Activated T-helper 2 cell treated with anti-CD3 and anti-CD28 coated beads, Interferon-gamma antibody, Interleukin-2, Interleukin-4, amounts not matched to agents 10 μg/mL and 5 μg/mL and 100 μg/mL, durations not matched to agents 14 hours and 24 hours and 36 hours (primary cell): ENCODE data around the gene ITPR2. TPM values are rescaled to one million over a fixed set of nuclear protein-coding genes. Genes with fewer than 3 reads are reported as not detected.
"Not testable (repeated sequence)": the region's sequence is repeated elsewhere in the genome, so short reads cannot be mapped to it uniquely, and the experiment has no call there.

Experiments used
- DNase-seq: peaks from one replicate; pipeline ENCODE4 v3.0.0; 2021; ENCODE audit warnings: low spot score
- H3K27ac Mint-ChIP-seq: one replicate; pipeline ENCODE4 v1.8.0; 2021; ENCODE audit warnings: mixed read lengths
- H3K27me3 Mint-ChIP-seq: one replicate; pipeline ENCODE4 v1.8.0; 2021; ENCODE audit warnings: low read depth, mixed read lengths
- H3K36me3 Mint-ChIP-seq: one replicate; pipeline ENCODE4 v1.8.0; 2021; ENCODE audit warnings: low read depth, mixed read lengths
- H3K4me1 Mint-ChIP-seq: one replicate; pipeline ENCODE4 v1.8.0; 2021; ENCODE audit warnings: low read depth, mixed read lengths
- H3K4me3 Mint-ChIP-seq: one replicate; pipeline ENCODE4 v1.8.0; 2021; ENCODE audit warnings: low read depth, mild to moderate bottlenecking, moderate library complexity, mixed read lengths
- H3K9me3 Mint-ChIP-seq: one replicate; pipeline ENCODE4 v1.8.0; 2021; ENCODE audit warnings: mixed read lengths
- intact Hi-C: fragments of 100-400 bp; cut with micrococcal nuclease; formaldehyde crosslinking; loops from one replicate; pipeline ENCODE4 v1.15.1; 2023
- total RNA-seq: library from RNA; stranded (reverse); gene quantifications from 2 replicates; pipeline ENCODE4 v1.2.3, GENCODE V29; 2022

The ITPR2 gene
- total RNA-seq, 1 donor from 2014 or later, result 49.3 TPM

DNA sequence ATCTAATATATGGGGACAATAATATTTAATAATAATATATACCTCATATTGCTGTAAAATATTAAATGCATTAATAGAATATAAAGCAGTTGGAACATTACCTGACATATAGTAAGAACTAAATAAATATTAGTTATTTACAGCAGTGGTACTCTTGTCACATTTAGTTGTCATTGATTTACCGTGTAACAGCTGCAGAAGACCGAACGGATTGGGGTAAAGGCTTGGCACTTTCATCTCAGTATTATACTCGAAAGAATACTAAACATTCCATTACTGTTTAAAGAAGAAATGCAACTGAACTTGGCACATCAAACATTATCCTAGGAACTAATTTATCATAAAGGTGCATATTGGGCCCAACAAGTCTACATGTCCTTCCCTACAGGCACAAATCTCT, 61.1 kb downstream of the ITPR2 start:
- Mint-ChIP-seq H3K27me3 (no peaks in the 10 kb centered on the region), H3K27ac (no peak overlapping the region), H3K36me3 (peaks cover 48% of the 10 kb centered on the region), H3K4me3 (no peak overlapping the region), H3K9me3 (peaks cover 9% of the 10 kb centered on the region), H3K4me1 (peaks cover 22% of the 10 kb centered on the region)
- intact Hi-C loops, result no loop called here
- no peak for DNase-seq

- H3K27ac Mint-ChIP-seq, result no peak overlapping the region
- intact Hi-C loops, result no loop called here
- H3K4me3 Mint-ChIP-seq, result no peak overlapping the region
- DNase-seq, result no peak
- H3K36me3 Mint-ChIP-seq, result peaks cover 44% of the 10 kb centered on the region
- H3K9me3 Mint-ChIP-seq, result no peaks in the 10 kb centered on the region
- no peaks in the 10 kb centered on the region for H3K27me3 Mint-ChIP-seq
- peaks cover 22% of the 10 kb centered on the region for H3K4me1 Mint-ChIP-seq
Observed at GRCh38 chr12:26770239-26771070, 62.5 kb downstream of the ITPR2 start.

DNA sequence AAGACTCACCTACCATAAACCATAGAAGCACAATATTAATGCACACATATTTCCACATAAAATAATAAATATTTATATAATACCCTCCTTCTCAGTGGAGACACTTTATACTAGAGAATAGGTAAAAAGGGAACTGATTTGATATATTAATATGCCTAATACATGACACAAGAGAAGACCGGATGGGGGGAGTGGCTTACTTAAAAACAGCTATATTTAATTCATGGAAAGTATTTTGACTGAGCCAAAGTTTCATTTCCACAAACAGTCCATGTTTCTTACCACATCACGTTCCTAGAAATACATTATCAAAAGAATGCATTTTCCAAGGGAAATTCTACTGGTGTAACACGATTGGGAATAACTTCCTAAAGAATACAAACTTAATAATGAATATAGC, 63.4 kb downstream of the ITPR2 start:
- intact Hi-C loops, result no loop called here
- no peak overlapping the region for H3K4me3 Mint-ChIP-seq
- H3K9me3 Mint-ChIP-seq, result peaks cover under 1% of the 10 kb centered on the region
- no peak overlapping the region for H3K27ac Mint-ChIP-seq
- H3K36me3 Mint-ChIP-seq, result peaks cover 36% of the 10 kb centered on the region
- DNase-seq, result no peak
- H3K27me3 Mint-ChIP-seq, result no peaks in the 10 kb centered on the region
- H3K4me1 Mint-ChIP-seq, result peaks cover 20% of the 10 kb centered on the region

- H3K4me3 Mint-ChIP-seq, result no peak overlapping the region
- H3K27me3 Mint-ChIP-seq, result no peaks in the 10 kb centered on the region
- H3K9me3 Mint-ChIP-seq, result peaks cover 7% of the 10 kb centered on the region
- H3K27ac Mint-ChIP-seq, result no peak overlapping the region
- intact Hi-C loops, result no loop called here
- DNase-seq, result no peak
- peaks cover 37% of the 10 kb centered on the region for H3K36me3 Mint-ChIP-seq
- peaks cover 20% of the 10 kb centered on the region for H3K4me1 Mint-ChIP-seq
Observed at GRCh38 chr12:26768611-26769603, 64.1 kb downstream of the ITPR2 start.

GRCh38 chr12:26767865-26768264, 65.1 kb downstream of the ITPR2 start:
- peaks cover 16% of the 10 kb centered on the region for H3K4me1 Mint-ChIP-seq
- H3K4me3 Mint-ChIP-seq, result no peak overlapping the region
- H3K9me3 Mint-ChIP-seq, result peaks cover 11% of the 10 kb centered on the region
- no peak for DNase-seq
- H3K27me3 Mint-ChIP-seq, result no peaks in the 10 kb centered on the region
- peaks cover 38% of the 10 kb centered on the region for H3K36me3 Mint-ChIP-seq
- no peak overlapping the region for H3K27ac Mint-ChIP-seq
- intact Hi-C loops, result no loop called here

GRCh38 chr12:26767116-26767515, 65.9 kb downstream of the ITPR2 start:
- Mint-ChIP-seq H3K36me3 (peaks cover 38% of the 10 kb centered on the region), H3K27ac (no peak overlapping the region), H3K4me3 (no peak overlapping the region), H3K4me1 (peaks cover 16% of the 10 kb centered on the region), H3K27me3 (no peaks in the 10 kb centered on the region), H3K9me3 (peaks cover 14% of the 10 kb centered on the region)
- intact Hi-C loops, result no loop called here
- no peak for DNase-seq

GRCh38 chr12:26762186-26762585, 70.8 kb downstream of the ITPR2 start:
- Mint-ChIP-seq H3K4me3 (no peak overlapping the region), H3K4me1 (peaks cover 3% of the 10 kb centered on the region), H3K36me3 (peaks cover 56% of the 10 kb centered on the region), H3K27me3 (no peaks in the 10 kb centered on the region), H3K27ac (no peak overlapping the region), H3K9me3 (peaks cover 59% of the 10 kb centered on the region)
- intact Hi-C loops, result no loop called here
- no peak for DNase-seq

DNA sequence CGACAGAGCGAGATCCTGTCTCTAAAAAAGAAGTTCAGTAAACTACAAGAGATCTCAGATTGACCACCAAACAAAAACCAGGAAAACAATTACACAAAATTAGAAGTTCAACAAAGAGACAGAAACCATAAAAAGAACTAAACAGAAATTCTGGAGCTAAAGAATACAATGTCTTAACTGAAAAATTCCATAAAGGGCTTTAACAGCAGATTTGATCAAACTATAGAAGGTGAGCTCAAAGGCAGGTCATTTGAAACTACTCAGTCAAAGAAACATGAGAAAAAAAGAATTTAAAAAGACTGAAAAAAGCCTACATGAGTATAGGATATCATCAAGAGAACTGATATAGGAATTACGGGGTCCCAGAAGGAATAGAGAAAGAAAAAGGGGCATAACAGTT, 71.2 kb downstream of the ITPR2 start:
- Mint-ChIP-seq H3K27ac (no peak overlapping the region), H3K4me3 (no peak overlapping the region), H3K27me3 (no peaks in the 10 kb centered on the region), H3K36me3 (peaks cover 52% of the 10 kb centered on the region), H3K9me3 (peaks cover 60% of the 10 kb centered on the region), H3K4me1 (no peaks in the 10 kb centered on the region)
- intact Hi-C loops, result no loop called here
- no peak for DNase-seq

- H3K27me3 Mint-ChIP-seq, result no peaks in the 10 kb centered on the region
- H3K27ac Mint-ChIP-seq, result no peak overlapping the region
- H3K9me3 Mint-ChIP-seq, result peaks cover 70% of the 10 kb centered on the region
- no peak for DNase-seq
- intact Hi-C loops, result no loop called here
- H3K36me3 Mint-ChIP-seq, result peaks cover 54% of the 10 kb centered on the region
- H3K4me3 Mint-ChIP-seq, result no peak overlapping the region
- H3K4me1 Mint-ChIP-seq, result no peaks in the 10 kb centered on the region
Observed at GRCh38 chr12:26760657-26761293, 72.2 kb downstream of the ITPR2 start.

GRCh38 chr12:26755362-26755761, 77.6 kb downstream of the ITPR2 start:
- H3K27me3 Mint-ChIP-seq, DNase-seq, H3K4me3 Mint-ChIP-seq, intact Hi-C loops, H3K27ac Mint-ChIP-seq: not testable (repeated sequence)
- H3K4me1 Mint-ChIP-seq, result peaks cover 13% of the 10 kb centered on the region
- peaks cover 58% of the 10 kb centered on the region for H3K9me3 Mint-ChIP-seq
- peaks cover 45% of the 10 kb centered on the region for H3K36me3 Mint-ChIP-seq

- H3K4me1 Mint-ChIP-seq, result peaks cover 21% of the 10 kb centered on the region
- no peak for DNase-seq
- peaks cover 44% of the 10 kb centered on the region for H3K36me3 Mint-ChIP-seq
- no peaks in the 10 kb centered on the region for H3K27me3 Mint-ChIP-seq
- no peak overlapping the region for H3K4me3 Mint-ChIP-seq
- H3K9me3 Mint-ChIP-seq, result peaks cover 47% of the 10 kb centered on the region
- intact Hi-C loops, result no loop called here
- H3K27ac Mint-ChIP-seq, result no peak overlapping the region
Observed at GRCh38 chr12:26754148-26754547, 78.8 kb downstream of the ITPR2 start.

- peaks cover 50% of the 10 kb centered on the region for H3K4me1 Mint-ChIP-seq
- no peak overlapping the region for H3K27ac Mint-ChIP-seq
- H3K9me3 Mint-ChIP-seq, result peaks cover 24% of the 10 kb centered on the region
- H3K36me3 Mint-ChIP-seq, result peaks cover 25% of the 10 kb centered on the region
- no peaks in the 10 kb centered on the region for H3K27me3 Mint-ChIP-seq
- no peak for DNase-seq
- no peak overlapping the region for H3K4me3 Mint-ChIP-seq
- intact Hi-C loops, result no loop called here
Observed at GRCh38 chr12:26751179-26751578, 81.8 kb downstream of the ITPR2 start.
